Endothelial cell of umbilical vein (primary cell): ENCODE results near the gene AIF1L. TPM values are rescaled to one million over a fixed set of nuclear protein-coding genes. Genes with fewer than 3 reads are reported as not detected.

Source experiments
- BruUV-seq: library from RNA; stranded (reverse); fragments of 400-500 nt; replicated peaks from 2 replicates; lab custom pipeline; 2021; lab: Mats Ljungman, UMichigan
- CTCF ChIA-PET: fragments of 300-600, 350-600 bp; sonication (Branson Sonifier 250); formaldehyde crosslinking; loops from one replicate; lab custom pipeline; 2021; ENCODE audit warnings: antibody characterized with exemption, inconsistent platforms; lab: Charles Lee
- POLR2A ChIA-PET: fragments of 300-600, 350-600 bp; sonication (Branson Sonifier 250); formaldehyde crosslinking; loops from one replicate; lab custom pipeline; 2021; ENCODE audit warnings: antibody characterized with exemption, inconsistent platforms; lab: Charles Lee
- DNase-seq: peaks from one replicate; pipeline ENCODE4 v3.0.0-alpha.2; 2011; ENCODE audit warnings: low read depth, low spot score
- FAIRE-seq: peaks from 2 replicates; lab custom pipeline; 2011; peaks lifted over from hg19 to GRCh38; lab: Jason Lieb, UNC
- H2AFZ ChIP-seq: 2 replicates; pipeline ENCODE4 v1.6.0; 2012; ENCODE audit warnings: low read depth, low read length, control low read depth, inconsistent platforms
- H3K27ac ChIP-seq: 2 replicates; pipeline ENCODE4 v1.5.1; 2011; ENCODE audit warnings: low read depth, mild to moderate bottlenecking, control low read depth, low read length, moderate library complexity; ENCODE audit not compliant: insufficient read depth
- H3K27me3 ChIP-seq, 2 experiments: 2 replicates each; pipeline versions ENCODE4 v1.6.0 to v1.6.1; 2011; ENCODE audit warnings: low read length in 2 of 2, mixed read lengths in 1 of 2; ENCODE audit not compliant: control insufficient read depth in 2 of 2, insufficient read depth in 2 of 2
- H3K36me3 ChIP-seq, 2 experiments: 2 replicates in 1 of 2; 3 replicates in 1 of 2; pipeline ENCODE4 v1.5.1; 2011; ENCODE audit warnings: low read length in 2 of 2, mild to moderate bottlenecking in 1 of 2, moderate library complexity in 1 of 2; ENCODE audit not compliant: control insufficient read depth in 2 of 2, insufficient read depth in 2 of 2; ENCODE audit errors: extremely low read depth in 1 of 2
- H3K4me1 ChIP-seq: 3 replicates; pipeline ENCODE4 v1.5.1; 2011; ENCODE audit warnings: mild to moderate bottlenecking, low read length; ENCODE audit not compliant: control insufficient read depth, insufficient read depth; ENCODE audit errors: extremely low read depth
- H3K4me2 ChIP-seq: 2 replicates; pipeline ENCODE4 v1.6.1; 2011; ENCODE audit warnings: low read length, control low read depth, mixed read lengths; ENCODE audit not compliant: insufficient read depth
- H3K4me3 ChIP-seq, 3 experiments: fragments of 200-600 bp in 1 of 3; sonication (generic), shearing (Covaris generic) in 1 of 3; replicated peaks in 1 of 3; 2 replicates each; pipeline ENCODE4 v1.5.1; 2011 to 2016; ENCODE audit warnings: control low read depth in 3 of 3, low read length in 3 of 3, mild to moderate bottlenecking in 2 of 3, inconsistent platforms in 1 of 3, low read depth in 1 of 3, moderate library complexity in 1 of 3; ENCODE audit not compliant: insufficient read depth in 1 of 3
- H3K79me2 ChIP-seq: 2 replicates; pipeline ENCODE4 v1.6.0; 2012; ENCODE audit warnings: low read length, inconsistent platforms; ENCODE audit not compliant: control insufficient read depth, insufficient read depth
- H3K9ac ChIP-seq: replicated peaks from 2 replicates; pipeline ENCODE3; 2011; ENCODE audit warnings: low read length, control low read depth; ENCODE audit not compliant: insufficient read depth; ENCODE audit errors: extremely low read depth
- H3K9me1 ChIP-seq: replicated peaks from 3 replicates; pipeline ENCODE4 v1.6.0; 2011; ENCODE audit warnings: mild to moderate bottlenecking, low read length; ENCODE audit not compliant: control insufficient read depth, insufficient read depth; ENCODE audit errors: extremely low read depth
- H3K9me3 ChIP-seq: replicated peaks from 2 replicates; pipeline ENCODE4 v1.5.1; 2012; ENCODE audit warnings: low read length, inconsistent platforms; ENCODE audit not compliant: control insufficient read depth, insufficient read depth
- H4K20me1 ChIP-seq: replicated peaks from 2 replicates; pipeline ENCODE3; 2011; ENCODE audit warnings: mild to moderate bottlenecking, low read length; ENCODE audit not compliant: control insufficient read depth, insufficient read depth; ENCODE audit errors: extremely low read depth
- CTCF ChIP-seq, 2 donors: IDR thresholded peaks; 1 replicate in 1 of 2; 2 replicates in 1 of 2; pipeline ENCODE4 v1.5.1; 2011; ENCODE audit warnings: low read length in 2 of 2, mild to moderate bottlenecking in 2 of 2, moderate library complexity in 2 of 2, control low read depth in 1 of 2, inconsistent platforms in 1 of 2, low read depth in 1 of 2; ENCODE audit not compliant: insufficient read depth in 1 of 2; ENCODE audit errors: extremely low read depth in 1 of 2
- EZH2 ChIP-seq: IDR thresholded peaks from 2 replicates; pipeline ENCODE4 v1.6.1; 2012; ENCODE audit warnings: borderline replicate concordance, low read depth, mild to moderate bottlenecking, moderate library complexity, low read length, inconsistent platforms; ENCODE audit not compliant: severe bottlenecking
- FOS ChIP-seq: IDR thresholded peaks from 2 replicates; pipeline ENCODE4 v1.6.1; 2011; ENCODE audit warnings: mild to moderate bottlenecking, low read length, moderate library complexity, borderline replicate concordance; ENCODE audit not compliant: insufficient read depth
- GATA2 ChIP-seq: IDR thresholded peaks from 2 replicates; pipeline ENCODE4 v1.7.0; 2011; ENCODE audit warnings: low read depth, mild to moderate bottlenecking, moderate library complexity, mixed read lengths, low read length; ENCODE audit not compliant: insufficient read length, insufficient read depth
- JUN ChIP-seq: IDR thresholded peaks from 2 replicates; pipeline ENCODE4 v1.6.1; 2011; ENCODE audit warnings: borderline replicate concordance, low read depth; ENCODE audit not compliant: insufficient read length, insufficient read depth
- MAX ChIP-seq: IDR thresholded peaks from 2 replicates; pipeline ENCODE4 v1.6.1; 2011; ENCODE audit not compliant: insufficient read depth, insufficient read length
- MYC ChIP-seq: IDR thresholded peaks from one replicate; pipeline ENCODE4 v1.6.1; 2011; ENCODE audit warnings: mild to moderate bottlenecking, low read depth, low read length
- POLR2A ChIP-seq: IDR thresholded peaks from 2 replicates; pipeline ENCODE4 v1.6.1; 2012; ENCODE audit warnings: low read depth, mild to moderate bottlenecking, control low read depth, low read length
- POLR2AphosphoS5 ChIP-seq: IDR thresholded peaks from 2 replicates; pipeline ENCODE4 v1.6.1; 2012; ENCODE audit warnings: low read depth, mild to moderate bottlenecking, control low read depth, low read length, moderate library complexity; ENCODE audit not compliant: insufficient read depth
- dilution Hi-C: fragments of 300-500 bp; cut with MboI; formaldehyde crosslinking; loops from one replicate; pipeline ENCODE4 v1.15.0; 2019; ENCODE audit warnings: low sequenced_read_pairs; ENCODE audit not compliant: extremely low pct_ligation_motif_present
- intact Hi-C: fragments of 100-400 bp; cut with micrococcal nuclease; formaldehyde crosslinking; loops from one replicate; pipeline ENCODE4 v1.10.0; 2022
- polyA plus RNA-seq, 4 experiments: library from polyadenylated mRNA; depleted of rRNA in 3 of 4; stranded (reverse) in 3 of 4; unstranded in 1 of 4; fragments of >200 nt; gene quantifications; 2 replicates each; pipeline versions ENCODE4 v1.2.1 to v1.2.3, GENCODE V29; 2011 to 2012; ENCODE audit warnings: missing spikeins in 1 of 4
- total RNA-seq: library from RNA; stranded (reverse); gene quantifications from 2 replicates; pipeline ENCODE4 v1.2.3, GENCODE V29; 2021

AIF1L gene
- total and polyA plus RNA-seq, 2 donors (not counting 3 experiments of a cell fraction or from before 2014, with no cell fraction given), result 17.8 to 39.7 TPM

DNA sequence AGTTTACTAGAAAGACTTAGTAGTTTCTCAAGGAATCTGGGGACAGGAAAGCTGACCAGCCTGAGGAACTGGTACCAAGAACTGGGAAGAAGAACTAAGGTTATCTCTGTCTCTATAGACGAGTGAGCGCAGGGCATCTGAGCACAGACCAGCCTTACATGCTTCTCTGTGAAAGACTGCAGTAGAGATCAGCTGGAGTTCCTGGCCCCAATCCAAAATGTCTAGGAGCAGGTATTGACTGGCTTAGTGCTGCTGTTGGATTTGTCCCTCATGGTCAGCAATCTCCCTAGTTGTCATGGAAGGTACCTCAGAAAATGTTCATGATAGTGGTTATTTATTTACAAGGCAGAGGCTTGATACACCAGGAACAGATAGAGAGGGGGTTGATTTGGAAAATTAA lies 42.3 kb downstream of the AIF1L start:
- CTCF ChIA-PET, result interaction anchor here (2.9 kb wide), 1 partner anchor 198 kb away, joined by 8 read pairs; no protein-coding TSS in a partner anchor

More for the DNA sequence above, 42.3 kb downstream of the AIF1L start:
- Histone ChIP-seq H3K9me1 (no peaks in the 10 kb centered on the region), H3K79me2 (no peaks in the 10 kb centered on the region), H3K27ac (no peak overlapping the region), H3K4me1 (no peaks in the 10 kb centered on the region), H3K4me3 (no peak overlapping the region), H3K4me2 (no peak overlapping the region), H3K9ac (no peak overlapping the region), H2AFZ (no peak overlapping the region), H3K9me3 (no peaks in the 10 kb centered on the region), H3K36me3 (peaks cover 30 to 53% of the 10 kb centered on the region in 2 experiments), H4K20me1 (no peaks in the 10 kb centered on the region), H3K27me3 (no peaks in the 10 kb centered on the region)
- POLR2A ChIA-PET, result no interaction called here
- FAIRE-seq (no peak), DNase-seq (no peak)
- dilution Hi-C loops (no loop called here), intact Hi-C loops (no loop called here)
- TF ChIP-seq FOS (no peak), MAX (no peak), POLR2A (no peak), CTCF (IDR thresholded peaks at IDR 0.05; ENCODE audit: extremely low read depth in 1 of 2, insufficient read depth in 1 of 2, low read depth in 1 of 2, low read length in 2 of 2) (no peak), GATA2 (no peak), MYC (no peak), JUN (no peak), POLR2AphosphoS5 (no peak), EZH2 (no peak)
- BruUV-seq, result no TSS peak
